HEK293 (cell line): Measurements from ENCODE around the gene RYR2.

Source experiments
- CTCF ChIA-PET: fragments of 350-600 bp; formaldehyde crosslinking; extraction: SDS; loops from one replicate; lab custom pipeline; 2021; ENCODE audit warnings: antibody characterized with exemption; lab: Yijun Ruan, JAX
- POLR2A ChIA-PET: fragments of 300-600 bp; formaldehyde crosslinking; extraction: SDS; loops from one replicate; lab custom pipeline; 2020; ENCODE audit warnings: antibody characterized with exemption, inconsistent platforms; lab: Yijun Ruan, JAX
- H3K27ac ChIP-seq: fragments of 200-500 bp; sonication (Bioruptor generic); 2 replicates; pipeline ENCODE4 v1.5.1; 2014; ENCODE audit warnings: low read depth, low read length, control low read depth, inconsistent platforms; ENCODE audit errors: extremely low read depth
- H3K36me3 ChIP-seq, 2 experiments: fragments of 200-500 bp in 1 of 2; sonication (Bioruptor generic) in 1 of 2; 1 replicate in 1 of 2; 2 replicates in 1 of 2; pipeline ENCODE4 v1.5.1; 2014 to 2017; ENCODE audit warnings: inconsistent platforms in 2 of 2, low read length in 2 of 2; ENCODE audit not compliant: control insufficient read depth in 2 of 2, insufficient read depth in 1 of 2
- H3K4me1 ChIP-seq: fragments of 200-500 bp; sonication (Bioruptor generic); 2 replicates; pipeline ENCODE4 v1.5.1; 2014; ENCODE audit warnings: mild to moderate bottlenecking, low read length, inconsistent platforms; ENCODE audit not compliant: control insufficient read depth, insufficient read depth
- H3K4me3 ChIP-seq: 2 replicates; pipeline ENCODE4 v1.5.1; 2011; ENCODE audit warnings: low read depth, mild to moderate bottlenecking, control low read depth, low read length, moderate library complexity
- H3K9me3 ChIP-seq: fragments of 200-500 bp; sonication (Bioruptor generic); 2 replicates; pipeline ENCODE4 v1.5.1; 2014; ENCODE audit warnings: low read depth, low read length, inconsistent platforms; ENCODE audit not compliant: control insufficient read depth, insufficient read depth
- GLI4 ChIP-seq: fragments of 450-650 bp; formaldehyde crosslinking; IDR thresholded peaks from 2 replicates; pipeline ENCODE4 v1.5.1; 2016; ENCODE audit warnings: missing biosample characterization, missing genetic modification characterization
- KLF9 ChIP-seq: fragments of 450-650 bp; formaldehyde crosslinking; IDR thresholded peaks from 2 replicates; pipeline ENCODE4 v1.5.1; 2016; ENCODE audit warnings: missing biosample characterization, missing genetic modification characterization, low read depth
- MEIS1 ChIP-seq: sonication (generic); formaldehyde crosslinking; IDR thresholded peaks from 2 replicates; pipeline ENCODE4 v1.8.1; 2022; ENCODE audit warnings: missing genetic modification reagents, mild to moderate bottlenecking, borderline replicate concordance
- PRDM6 ChIP-seq: fragments of 450-650 bp; formaldehyde crosslinking; IDR thresholded peaks from 2 replicates; pipeline ENCODE4 v1.5.1; 2017; ENCODE audit warnings: missing biosample characterization, missing genetic modification characterization
- TRIM28 ChIP-seq: IDR thresholded peaks from 2 replicates; pipeline ENCODE4 v1.6.1; 2011; ENCODE audit warnings: low read length, control low read depth, borderline replicate concordance
- WT1 ChIP-seq: fragments of 450-650 bp; formaldehyde crosslinking; IDR thresholded peaks from 2 replicates; pipeline ENCODE4 v1.5.1; 2016; ENCODE audit warnings: missing biosample characterization, missing genetic modification characterization
- YY2 ChIP-seq: fragments of 450-650 bp; formaldehyde crosslinking; IDR thresholded peaks from 2 replicates; pipeline ENCODE4 v1.5.1; 2016; ENCODE audit warnings: missing biosample characterization, missing genetic modification characterization
- ZNF121 ChIP-seq: fragments of 450-650 bp; formaldehyde crosslinking; IDR thresholded peaks from 2 replicates; pipeline ENCODE4 v1.5.1; 2016; ENCODE audit warnings: missing biosample characterization, missing genetic modification characterization
- ZNF174 ChIP-seq: fragments of 450-650 bp; formaldehyde crosslinking; IDR thresholded peaks from 2 replicates; pipeline ENCODE4 v1.5.0; 2017; ENCODE audit warnings: missing biosample characterization, mild to moderate bottlenecking, missing genetic modification characterization
- ZNF280C ChIP-seq: fragments of 450-650 bp; formaldehyde crosslinking; IDR thresholded peaks from 2 replicates; pipeline ENCODE4 v1.5.1; 2016; ENCODE audit warnings: missing biosample characterization, missing genetic modification characterization
- ZNF292 ChIP-seq: fragments of 450-650 bp; formaldehyde crosslinking; IDR thresholded peaks from 2 replicates; pipeline ENCODE4 v1.5.1; 2016; ENCODE audit warnings: low read depth, missing biosample characterization, missing genetic modification characterization, borderline replicate concordance
- ZNF354C ChIP-seq: fragments of 450-650 bp; formaldehyde crosslinking; IDR thresholded peaks from 2 replicates; pipeline ENCODE4 v1.5.1; 2016; ENCODE audit warnings: missing biosample characterization, missing genetic modification characterization, low read depth, borderline replicate concordance
- ZNF394 ChIP-seq: fragments of 450-650 bp; formaldehyde crosslinking; IDR thresholded peaks from 2 replicates; pipeline ENCODE4 v1.5.1; 2016; ENCODE audit warnings: missing biosample characterization, missing genetic modification characterization, mild to moderate bottlenecking, moderate library complexity, borderline replicate concordance
- ZNF510 ChIP-seq: fragments of 450-650 bp; formaldehyde crosslinking; IDR thresholded peaks from 2 replicates; pipeline ENCODE4 v1.5.1; 2018; ENCODE audit warnings: mild to moderate bottlenecking, missing genetic modification characterization, missing biosample characterization; ENCODE audit not compliant: insufficient replicate concordance
- ZNF518A ChIP-seq: fragments of 450-650 bp; formaldehyde crosslinking; conservative IDR thresholded peaks from 2 replicates; pipeline ENCODE4 v1.5.1; 2016; ENCODE audit warnings: low read depth, missing biosample characterization, missing genetic modification characterization
- ZNF560 ChIP-seq: fragments of 450-650 bp; formaldehyde crosslinking; IDR thresholded peaks from 2 replicates; pipeline ENCODE4 v1.5.1; 2017; ENCODE audit warnings: missing biosample characterization, missing genetic modification characterization, borderline replicate concordance
- ZNF629 ChIP-seq: fragments of 450-650 bp; formaldehyde crosslinking; IDR thresholded peaks from 2 replicates; pipeline ENCODE4 v1.5.1; 2017; ENCODE audit warnings: missing biosample characterization, missing genetic modification characterization
- ZNF704 ChIP-seq: fragments of 450-650 bp; formaldehyde crosslinking; IDR thresholded peaks from 2 replicates; pipeline ENCODE4 v1.5.1; 2016; ENCODE audit warnings: missing biosample characterization, missing genetic modification characterization
- ZSCAN16 ChIP-seq: fragments of 450-650 bp; formaldehyde crosslinking; IDR thresholded peaks from 2 replicates; pipeline ENCODE4 v1.5.1; 2016; ENCODE audit warnings: missing biosample characterization, missing genetic modification characterization
- ZSCAN30 ChIP-seq: fragments of 450-650 bp; IDR thresholded peaks from 2 replicates; pipeline ENCODE4 v1.5.1; 2018; ENCODE audit warnings: missing biosample characterization, mild to moderate bottlenecking, missing genetic modification characterization, moderate library complexity

The RYR2 gene

GRCh38 chr1:237478842-237479241 lies 436.9 kb downstream of the RYR2 start:
- no peak for TF ChIP-seq ZNF560 (tag by site-specific recombination)
- no peak for TF ChIP-seq ZNF510 (tag by site-specific recombination)
- no peak for TF ChIP-seq ZSCAN30 (tag by site-specific recombination)
- no peak for TF ChIP-seq ZNF174 (tag by site-specific recombination)
- TF ChIP-seq ZNF121 (tag by site-specific recombination), result no peak
- no peak for TF ChIP-seq ZSCAN16 (tag by site-specific recombination)
- TF ChIP-seq ZNF518A (tag by site-specific recombination), result no peak
- TF ChIP-seq MEIS1 (CRISPR knock-in tag), result no peak
- TF ChIP-seq YY2 (tag by site-specific recombination), result no peak
- TF ChIP-seq KLF9, result no peak
- no peak for TF ChIP-seq ZNF280C (tag by site-specific recombination)
- TF ChIP-seq ZNF292 (tag by site-specific recombination), result no peak
- no peak for TF ChIP-seq WT1 (tag by site-specific recombination)
- TF ChIP-seq ZNF704 (tag by site-specific recombination), result no peak
- no peak for TF ChIP-seq ZNF629
- no peak for TF ChIP-seq TRIM28
- no peak for TF ChIP-seq GLI4 (tag by site-specific recombination)
- TF ChIP-seq ZNF394, result no peak
- TF ChIP-seq ZNF354C (tag by site-specific recombination), result no peak
- no peak for TF ChIP-seq PRDM6 (tag by site-specific recombination)
- Histone ChIP-seq H3K36me3 (no peaks in the 10 kb centered on the region), H3K4me3 (no peak overlapping the region), H3K27ac (no peak overlapping the region), H3K4me1 (no peaks in the 10 kb centered on the region), H3K9me3 (no peaks in the 10 kb centered on the region)
- ChIA-PET CTCF (no interaction called here), POLR2A (interaction anchor here (0.7 kb wide), 1 partner anchor 260 kb away, joined by 3 read pairs; no protein-coding TSS in a partner anchor)
